DMS53 treated with DMSO at 0.1 percent for 48 hours (cell line): ENCODE results near the gene SLC13A5.
"Not testable (repeated sequence)": the region's sequence is repeated elsewhere in the genome, so short reads cannot be mapped to it uniquely, and the experiment has no call there.

Experiments
- DNase-seq: peaks from one replicate; lab custom pipeline; 2025; ENCODE audit not compliant: unreplicated experiment; lab: John Stamatoyannopoulos, UW

The SLC13A5 gene

DNA sequence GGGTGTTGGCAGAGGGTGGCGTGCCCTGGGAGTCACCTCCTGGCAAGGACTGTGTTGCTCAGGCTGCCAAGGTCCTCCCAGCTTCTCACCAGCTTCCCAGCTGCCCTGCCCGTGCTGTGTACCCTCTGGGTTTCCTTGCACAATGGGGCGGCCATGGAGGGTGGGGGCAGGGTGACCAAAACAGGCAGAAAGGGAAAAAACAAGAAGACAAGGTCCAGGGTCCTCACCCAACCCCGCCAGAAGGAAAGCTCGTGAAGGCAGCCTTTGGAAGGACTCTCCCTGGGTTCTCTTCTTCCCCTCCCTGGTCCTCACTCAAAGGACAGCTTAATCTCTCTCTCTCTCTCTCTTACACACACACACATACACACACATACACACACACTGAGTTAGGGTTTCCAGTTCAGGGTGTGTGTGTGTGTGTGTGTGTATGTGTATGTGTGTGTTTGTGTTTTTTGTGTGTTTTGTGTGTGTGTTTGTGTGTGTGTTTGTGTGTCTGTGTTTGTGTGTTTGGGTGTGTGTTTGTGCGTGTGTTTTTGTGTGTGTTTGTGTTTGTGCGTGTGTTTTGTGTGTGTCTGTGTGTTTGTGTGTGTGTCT lies 2.0 kb downstream of the SLC13A5 start:
- no peak for DNase-seq

DNA sequence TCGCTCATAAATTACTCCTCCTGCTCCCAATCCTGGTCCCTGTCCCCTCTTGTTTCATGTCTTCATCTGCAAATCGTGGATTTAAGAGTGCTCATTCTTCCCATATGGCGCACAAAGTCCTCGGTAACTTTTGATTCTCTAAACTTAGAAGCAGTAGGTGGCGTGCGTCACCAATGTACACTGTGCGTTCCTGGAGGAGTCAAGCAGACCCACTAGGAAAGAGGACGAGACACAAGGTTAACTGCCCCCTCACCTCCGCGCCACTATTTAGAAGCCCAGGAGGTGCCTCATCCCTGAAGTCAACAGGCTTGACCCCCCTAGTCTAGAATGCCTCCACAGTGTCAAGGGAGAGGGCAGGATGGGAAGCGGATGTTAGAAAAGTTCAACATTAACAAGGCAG lies 2.9 kb downstream of the SLC13A5 start:
- no peak for DNase-seq

DNA sequence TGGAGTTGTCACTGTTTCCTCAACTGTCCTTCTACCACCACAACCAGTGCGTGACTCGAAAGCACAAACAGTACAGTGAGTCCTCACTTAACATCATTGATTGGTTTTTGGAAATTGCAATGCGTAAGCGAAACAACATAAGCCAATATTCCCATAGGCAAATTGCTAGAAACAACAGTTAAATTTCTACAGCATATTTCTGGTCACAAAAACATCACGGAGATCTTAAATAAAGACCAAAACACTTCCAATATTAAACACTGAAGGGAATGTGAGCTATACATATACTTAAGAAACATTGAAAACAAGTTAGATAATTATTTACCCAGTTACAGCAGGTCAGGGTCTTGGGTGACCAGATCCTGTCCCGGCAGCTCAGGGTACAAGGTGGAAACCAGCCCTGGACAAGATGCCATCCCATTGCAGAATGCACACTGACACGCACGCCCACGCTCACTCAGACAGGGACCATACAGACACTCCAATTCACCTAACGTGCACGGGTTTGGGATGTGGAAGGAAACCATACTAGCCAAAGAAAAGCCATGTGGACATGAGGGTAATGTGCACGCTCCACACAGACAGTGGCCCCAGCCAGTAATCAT lies 4.7 kb downstream of the SLC13A5 start:
- no peak for DNase-seq

DNA sequence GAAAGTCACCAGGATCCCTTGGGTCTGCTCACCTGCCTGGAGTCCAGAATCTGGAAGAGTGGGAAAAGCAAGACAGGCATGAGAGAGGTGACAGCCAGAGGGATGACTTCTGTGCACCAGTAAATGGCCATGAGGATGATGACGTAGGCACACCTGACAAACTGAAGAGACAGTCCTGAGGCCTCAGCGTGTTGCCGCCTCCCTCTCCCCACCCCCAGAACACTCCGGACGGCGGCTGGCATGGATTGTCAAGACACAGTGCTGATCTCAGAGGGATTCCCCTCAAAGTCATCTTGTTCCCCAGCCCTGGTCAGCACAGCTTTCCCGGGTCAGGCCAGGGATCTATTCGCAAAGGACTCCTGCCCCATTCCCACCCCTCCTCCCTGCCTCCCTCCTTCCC lies 6.2 kb downstream of the SLC13A5 start:
- DNase-seq, result no peak

DNA sequence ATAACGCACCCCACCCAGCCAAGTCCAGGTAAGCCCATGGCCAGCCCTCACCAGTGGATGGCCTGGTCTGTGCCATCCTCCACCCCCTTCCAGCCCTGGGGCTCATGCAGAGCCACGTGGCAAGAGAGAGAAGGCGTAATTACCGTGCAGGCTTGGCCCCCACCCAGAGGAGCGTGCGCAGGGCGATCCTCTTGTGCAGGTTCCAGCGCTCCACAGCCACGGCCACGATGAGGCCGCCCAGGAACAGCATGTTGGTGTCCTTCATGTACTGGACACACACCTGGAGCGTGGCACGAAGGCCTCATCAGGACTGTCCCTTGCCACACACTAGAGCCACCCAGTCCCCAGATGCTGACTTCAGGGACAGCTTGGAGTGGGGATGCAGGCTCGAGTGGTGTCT lies 6.7 kb downstream of the SLC13A5 start:
- no peak for DNase-seq

DNA sequence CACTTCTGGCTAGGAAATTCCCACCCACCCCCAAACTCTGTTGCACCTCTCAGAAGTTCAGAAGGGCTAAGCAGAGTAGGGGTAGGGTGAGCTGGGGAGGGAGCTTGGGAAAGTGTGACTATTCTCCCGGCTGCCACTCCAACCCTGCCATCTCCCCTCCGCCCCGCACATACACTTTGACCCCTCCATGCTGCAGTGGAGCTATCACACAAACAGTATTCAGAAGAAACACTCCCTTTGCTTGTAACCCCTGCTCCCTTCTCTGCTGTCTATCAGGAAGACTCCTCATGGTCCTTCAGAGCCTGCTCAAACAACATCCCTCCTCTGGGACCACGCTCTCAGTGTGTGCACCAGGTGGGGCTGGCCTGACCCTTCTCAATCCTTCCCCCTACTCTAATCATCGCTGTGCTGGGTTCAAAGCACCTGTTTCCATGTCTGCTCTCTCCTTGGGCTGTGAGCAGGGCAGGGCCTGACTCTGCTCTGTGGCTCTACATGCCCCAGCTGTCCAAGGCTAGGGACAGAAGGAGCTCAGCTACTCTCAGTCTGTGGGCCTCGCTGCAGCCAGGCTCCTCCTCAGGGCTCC lies 8.6 kb downstream of the SLC13A5 start:
- DNase-seq, result no peak

DNA sequence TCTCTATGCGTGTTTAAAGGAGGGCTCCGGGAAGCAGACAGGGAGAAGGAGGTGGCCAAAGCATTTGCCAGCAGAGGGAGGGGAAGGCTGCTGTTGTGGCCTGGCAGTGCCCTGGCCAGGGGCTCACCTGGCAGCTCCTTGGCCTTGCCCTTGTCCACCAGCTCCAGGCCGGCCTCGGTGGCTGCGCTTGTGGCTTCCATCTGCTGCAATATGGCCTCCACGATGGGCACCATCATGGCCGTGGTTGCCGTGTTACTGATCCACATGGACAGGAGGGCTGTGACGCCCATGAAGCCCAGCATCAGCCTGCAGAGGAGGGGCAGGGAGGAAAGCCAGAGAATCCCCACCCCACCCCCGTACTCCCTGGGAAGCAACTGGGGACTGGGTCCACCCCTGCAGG lies 9.4 kb downstream of the SLC13A5 start:
- no peak for DNase-seq

DNA sequence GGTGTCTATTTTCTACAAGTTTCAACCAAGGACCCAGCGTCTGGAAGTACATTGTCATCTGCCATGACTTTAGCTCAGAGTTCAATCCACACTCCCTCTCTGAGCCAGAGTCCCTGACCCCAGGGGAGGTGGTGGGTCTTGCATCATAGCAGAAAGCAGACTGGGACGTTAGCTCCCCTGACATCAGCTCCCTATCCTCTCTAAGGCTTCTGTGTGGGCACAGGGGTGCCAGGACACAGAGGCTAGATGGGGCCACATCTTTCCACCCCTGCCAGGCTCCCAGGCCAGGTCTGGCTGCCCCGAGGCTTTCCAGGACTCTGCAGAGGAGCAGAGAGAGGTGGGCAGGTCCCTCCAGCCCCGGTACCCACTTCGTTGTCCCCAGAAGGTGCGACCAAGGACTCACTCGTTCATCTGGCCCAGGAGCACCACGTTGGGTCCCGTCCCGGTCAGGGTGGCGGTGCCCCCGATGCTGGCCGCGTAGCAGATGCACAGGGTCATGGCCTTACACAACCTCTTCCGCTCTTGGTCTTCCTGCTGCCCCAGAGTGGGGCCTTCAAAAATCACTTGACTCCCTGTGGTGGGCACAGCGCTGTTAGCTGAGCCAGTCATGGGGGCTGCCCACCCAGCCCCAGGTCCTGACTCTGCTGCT lies 10.5 kb downstream of the SLC13A5 start:
- DNase-seq, result no peak

DNA sequence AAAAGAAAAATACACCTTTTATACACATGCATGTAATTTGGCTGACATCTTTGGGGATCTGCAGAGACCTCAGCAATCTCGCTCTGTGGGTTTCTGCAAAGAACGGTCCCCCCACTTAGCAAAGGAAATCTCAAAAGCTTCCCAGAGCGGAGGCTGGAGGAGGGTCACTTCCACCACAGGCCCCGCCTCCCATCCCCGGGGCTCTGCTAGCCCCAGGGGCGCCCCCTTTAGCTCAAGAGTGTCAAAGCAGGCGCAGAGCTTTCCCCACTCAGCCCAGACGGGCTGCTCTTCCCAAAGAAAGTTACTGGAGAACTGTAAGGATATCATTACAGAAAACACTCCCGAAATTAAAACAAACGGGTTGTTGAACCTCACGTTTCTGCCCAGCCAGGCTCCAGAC lies 11.4 kb downstream of the SLC13A5 start:
- peak; percentile 12 for DNase-seq

DNA sequence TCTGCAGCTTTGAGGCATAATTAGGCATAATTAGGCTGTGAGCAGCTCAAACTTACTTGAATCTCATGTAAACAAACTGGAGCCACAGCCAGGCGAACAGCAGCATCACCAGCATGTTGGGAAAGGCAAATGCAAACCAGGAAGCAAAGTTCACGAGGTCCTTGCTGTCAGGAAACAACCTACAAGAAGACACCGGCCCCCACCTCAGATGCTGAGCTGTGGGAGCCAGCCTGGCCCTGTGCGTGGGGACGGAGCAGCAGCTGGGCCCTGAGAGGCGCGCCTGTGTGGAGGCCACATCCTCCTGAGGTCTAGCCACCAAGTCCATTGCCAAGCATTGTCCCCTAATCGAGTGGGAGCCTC lies 12.2 kb downstream of the SLC13A5 start:
- DNase-seq, result no peak

DNA sequence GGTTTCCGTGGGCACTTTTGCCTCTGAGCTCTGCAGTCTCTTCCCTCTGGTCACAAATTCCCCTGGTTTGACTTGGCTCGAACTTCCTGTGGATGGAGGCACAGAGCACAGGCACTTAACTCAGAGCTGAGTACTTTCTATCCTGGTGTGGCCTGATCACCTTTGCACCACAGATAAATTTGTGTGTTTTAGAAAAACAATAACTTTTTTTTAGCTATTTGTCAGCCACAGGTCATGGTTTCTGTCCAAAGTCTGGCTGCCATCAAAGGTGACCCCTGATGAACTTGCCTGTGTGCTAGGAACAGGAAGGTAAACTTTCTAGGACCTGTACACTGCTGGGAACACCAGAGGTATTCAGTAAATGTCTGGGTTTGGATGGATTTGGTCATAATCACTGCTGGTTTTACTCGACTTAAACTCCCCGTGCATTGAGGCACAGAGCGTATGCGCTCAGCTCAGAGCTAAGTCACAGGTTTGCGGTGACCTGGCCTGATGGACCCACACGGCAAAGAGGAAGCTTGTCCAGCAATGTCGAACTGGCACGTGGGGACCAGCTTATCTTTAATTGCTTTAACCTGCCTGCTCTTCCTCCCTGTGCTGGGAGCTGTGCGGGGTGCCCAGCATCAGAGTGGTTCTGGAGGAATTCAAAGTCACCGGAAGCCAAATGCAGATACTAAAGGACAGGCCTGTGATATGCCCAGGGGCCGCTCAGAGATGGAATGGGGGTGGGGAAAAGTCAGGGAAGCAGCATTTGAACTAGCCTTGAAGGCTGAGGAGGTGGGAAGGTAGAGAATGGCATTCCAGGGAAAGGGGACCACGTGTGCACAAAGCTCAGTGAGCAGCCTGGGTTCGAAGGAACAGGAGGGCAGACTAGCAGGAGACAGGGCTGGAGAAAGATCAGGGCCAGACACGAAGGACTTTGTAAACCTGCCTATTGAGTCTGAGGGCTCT lies 12.9 kb downstream of the SLC13A5 start:
- DNase-seq, result no peak

DNA sequence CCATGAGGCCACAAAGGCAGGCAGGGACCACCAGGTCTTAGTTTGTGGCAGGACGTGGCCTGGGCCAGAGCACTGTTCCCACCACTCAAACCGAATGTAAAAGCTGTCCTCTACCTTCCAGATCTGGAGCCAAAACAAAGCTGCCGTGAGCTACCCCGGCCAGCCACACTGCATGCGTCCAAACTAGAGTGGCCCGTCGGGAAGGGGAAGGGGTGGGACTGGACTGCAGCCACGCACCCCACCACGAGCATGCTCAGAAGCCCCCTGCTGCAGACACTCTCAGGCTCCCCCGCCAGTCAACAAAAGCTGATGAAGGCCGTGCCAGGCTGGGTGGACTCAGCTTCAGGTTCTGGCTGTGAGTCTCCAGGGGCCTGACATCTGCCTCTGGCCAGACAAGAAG lies 15.2 kb downstream of the SLC13A5 start:
- DNase-seq, result no peak

DNA sequence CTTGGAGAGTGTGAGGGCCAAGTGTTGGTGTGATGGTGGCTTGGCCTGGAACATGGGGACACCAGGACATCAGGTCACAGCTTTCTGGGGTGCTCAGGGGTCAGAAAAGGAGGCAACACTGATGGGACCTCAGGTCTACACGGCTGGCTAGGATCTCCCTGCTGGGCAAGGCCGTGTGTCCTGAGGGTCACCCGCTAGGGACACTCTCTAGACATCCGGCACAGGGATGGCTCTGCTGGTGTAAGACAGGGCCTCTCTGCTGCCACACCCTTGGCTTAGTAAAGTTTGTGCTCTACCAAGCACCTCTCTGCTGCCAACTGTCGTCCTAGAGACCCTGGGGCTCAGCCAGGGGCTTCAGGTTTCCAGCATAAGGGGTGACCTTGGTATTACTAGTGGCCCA lies 16.3 kb downstream of the SLC13A5 start:
- DNase-seq, result no peak

DNA sequence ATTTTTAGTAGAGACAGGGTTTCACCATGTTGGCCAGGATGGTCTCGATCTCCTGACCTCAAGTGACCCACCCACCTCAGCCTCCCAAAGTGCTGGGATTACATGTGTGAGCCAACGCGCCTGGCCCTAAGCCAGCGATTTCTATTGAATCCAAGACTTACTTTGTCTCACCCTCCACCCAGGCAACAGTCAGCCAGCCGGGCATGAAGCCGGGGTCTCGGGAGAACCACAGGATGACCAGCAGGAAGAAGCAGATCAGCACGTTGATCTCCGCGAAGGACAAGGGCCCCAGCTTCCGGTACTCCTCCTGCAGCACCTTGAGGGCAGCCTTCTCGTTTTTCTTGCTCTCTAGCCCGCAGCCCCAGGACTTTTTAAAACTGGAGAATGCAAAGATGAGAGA lies 17.6 kb downstream of the SLC13A5 start:
- DNase-seq, result no peak

DNA sequence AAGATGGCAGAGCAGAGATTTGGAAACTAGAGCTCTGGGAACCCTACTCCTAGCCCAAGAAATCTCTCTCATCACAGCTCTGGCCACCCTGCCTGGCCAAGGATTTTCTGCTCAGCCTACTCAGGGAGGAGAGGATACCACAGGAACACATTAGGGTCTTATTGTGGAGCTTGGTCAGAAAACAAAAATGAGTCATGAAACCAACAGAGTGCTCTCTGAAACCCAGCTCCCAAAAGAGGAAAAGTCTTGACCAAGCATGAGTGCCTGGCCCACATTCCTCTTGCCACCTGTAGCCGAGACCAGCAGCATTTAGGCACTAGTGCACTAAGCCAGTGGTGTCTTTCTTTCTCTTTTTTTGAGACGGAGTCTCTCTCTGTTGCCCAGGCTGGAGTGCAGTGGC lies 18.1 kb downstream of the SLC13A5 start:
- no peak for DNase-seq

DNA sequence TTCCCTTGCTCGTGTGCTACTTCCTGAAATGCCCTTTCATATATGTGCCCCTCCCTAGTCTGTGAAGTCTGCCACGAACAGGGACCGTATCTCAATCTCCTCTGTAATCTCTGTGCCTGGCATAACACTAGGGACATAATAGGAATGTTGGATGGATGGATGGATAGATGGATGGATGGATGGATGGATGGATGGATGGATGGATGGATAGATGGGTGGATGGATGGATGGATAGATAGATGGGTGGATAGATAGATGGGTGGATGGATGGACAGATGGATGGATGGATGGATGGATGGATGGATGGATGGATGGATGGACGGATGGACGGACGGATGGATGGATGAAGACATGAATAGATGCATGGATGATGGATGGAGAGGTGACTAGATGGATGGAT lies 21.2 kb downstream of the SLC13A5 start:
- DNase-seq, result not testable (repeated sequence)

DNA sequence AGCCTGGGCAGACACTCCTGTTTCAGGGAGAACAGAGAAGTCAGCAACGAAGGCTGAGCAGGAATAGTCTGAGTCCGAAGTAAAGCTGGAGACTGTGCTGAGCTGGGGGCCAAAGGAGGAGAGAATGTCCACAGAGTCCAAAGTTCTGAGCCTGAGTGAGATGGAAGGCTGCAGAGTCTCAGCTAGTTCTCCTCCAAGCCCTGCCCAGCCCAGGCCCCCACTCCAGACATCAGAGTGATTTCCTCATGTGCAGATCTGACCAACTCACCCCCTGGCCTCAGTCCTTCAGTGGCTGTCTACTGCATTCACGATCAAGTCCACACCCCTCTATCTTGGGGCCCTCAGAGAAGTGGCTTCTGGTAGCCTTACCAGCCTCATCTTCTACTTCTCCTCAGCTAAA lies 21.6 kb downstream of the SLC13A5 start:
- no peak for DNase-seq

DNA sequence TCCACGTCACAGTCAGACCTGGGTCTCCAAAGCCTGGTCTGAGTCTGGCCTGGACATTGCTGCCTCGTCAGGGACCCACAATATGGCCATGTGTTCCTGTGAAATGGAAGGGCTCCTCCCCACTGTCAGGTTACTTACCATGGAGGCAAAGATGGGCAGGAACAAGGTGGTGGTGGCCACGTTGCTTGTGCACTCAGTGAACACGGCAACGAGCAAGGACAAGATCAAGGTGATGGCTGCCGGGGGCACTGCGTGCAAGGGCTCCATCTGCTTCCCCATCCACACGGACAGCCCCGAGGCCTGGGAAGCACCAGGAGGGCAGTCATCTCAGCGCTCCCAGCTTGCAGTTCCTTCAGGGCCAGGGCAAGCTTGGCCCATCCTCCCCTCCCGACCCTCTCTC lies 22.5 kb downstream of the SLC13A5 start:
- DNase-seq, result no peak

DNA sequence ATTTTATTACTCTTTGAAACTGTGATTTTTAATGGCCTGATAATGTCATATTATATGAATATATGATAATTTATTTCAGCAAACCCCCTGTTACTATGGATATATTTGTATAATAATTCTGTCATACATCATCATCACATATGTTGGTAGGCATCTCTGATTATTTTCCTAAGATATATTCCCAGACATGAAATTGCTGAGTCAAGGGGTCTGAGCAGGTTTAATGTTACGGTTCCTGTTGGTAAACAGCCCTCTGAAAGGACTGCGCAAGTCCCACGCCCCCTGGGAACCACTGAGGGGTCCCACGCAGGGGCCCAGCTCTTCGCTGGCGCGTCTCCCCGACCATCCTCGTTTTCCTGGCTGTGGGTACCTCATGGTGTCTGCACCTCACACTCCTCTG lies 24.2 kb downstream of the SLC13A5 start:
- DNase-seq, result no peak

DNA sequence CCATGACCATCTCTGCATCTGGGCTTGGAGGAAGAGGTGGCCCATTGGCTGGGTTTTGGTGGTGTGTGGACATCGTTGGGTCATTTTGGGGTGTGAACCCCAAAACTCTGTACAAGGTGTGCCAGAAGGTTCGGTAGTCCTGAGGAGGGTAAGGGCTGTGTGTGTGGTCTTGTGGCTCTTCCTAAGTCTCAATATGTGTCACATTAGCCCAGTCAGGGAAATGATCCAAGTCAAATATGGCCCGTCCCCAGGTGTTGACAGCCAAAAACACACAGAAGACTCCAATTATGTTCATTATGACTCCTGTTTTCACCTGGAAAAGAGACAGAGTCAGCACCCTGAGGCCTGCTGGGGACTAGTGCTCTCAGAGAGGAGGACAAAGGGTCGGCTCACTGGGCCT lies 27.1 kb downstream of the SLC13A5 start:
- no peak for DNase-seq
